D341Med (cell line): Measurements from ENCODE around the gene MYH6.
"Not testable (repeated sequence)": the region's sequence is repeated elsewhere in the genome, so short reads cannot be mapped to it uniquely, and the experiment has no call there.

Experiments used
- DNase-seq: peaks from one replicate; pipeline ENCODE4 v3.0.0; 2012; ENCODE audit warnings: low spot score

The MYH6 gene

DNA sequence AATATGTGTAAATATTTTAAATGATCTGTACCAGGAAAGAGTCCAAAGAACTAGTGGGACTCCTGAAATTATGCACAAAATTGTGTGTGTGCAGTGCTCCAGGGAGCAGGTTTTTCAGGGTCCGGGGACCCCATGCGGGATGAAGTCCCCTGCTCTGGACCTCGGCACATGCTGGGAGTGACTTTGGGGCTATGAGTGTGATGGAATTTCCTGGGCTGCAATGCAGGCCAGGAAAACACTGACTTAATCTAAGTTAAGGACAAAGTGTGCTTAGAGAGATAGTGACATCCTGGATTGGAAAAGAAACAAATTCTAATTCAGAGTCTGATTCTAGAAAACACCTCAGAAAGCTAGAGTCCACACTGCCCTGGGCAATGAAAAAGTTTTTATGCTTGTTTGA lies 6.2 kb upstream of the MYH6 start:
- DNase-seq: no peak

DNA sequence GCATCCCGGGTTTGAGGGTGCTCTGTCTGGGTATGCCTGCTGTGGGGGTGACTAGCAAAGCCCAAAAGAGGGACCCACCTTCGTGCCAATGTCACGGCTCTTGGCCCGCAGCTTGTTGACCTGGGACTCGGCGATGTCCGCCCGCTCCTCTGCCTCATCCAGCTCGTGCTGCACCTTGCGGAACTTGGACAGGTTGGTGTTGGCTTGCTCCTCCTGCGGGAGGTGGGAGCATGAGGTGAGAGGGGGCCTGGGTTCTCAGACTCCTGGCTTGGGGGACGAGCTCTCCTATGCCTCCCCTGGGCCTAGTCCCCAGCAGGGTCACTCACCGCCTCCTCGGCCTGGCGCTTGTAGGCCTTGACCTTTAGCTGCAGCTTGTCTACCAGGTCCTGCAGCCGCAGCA lies 5.6 kb upstream of the MYH6 start:
- no peak for DNase-seq

DNA sequence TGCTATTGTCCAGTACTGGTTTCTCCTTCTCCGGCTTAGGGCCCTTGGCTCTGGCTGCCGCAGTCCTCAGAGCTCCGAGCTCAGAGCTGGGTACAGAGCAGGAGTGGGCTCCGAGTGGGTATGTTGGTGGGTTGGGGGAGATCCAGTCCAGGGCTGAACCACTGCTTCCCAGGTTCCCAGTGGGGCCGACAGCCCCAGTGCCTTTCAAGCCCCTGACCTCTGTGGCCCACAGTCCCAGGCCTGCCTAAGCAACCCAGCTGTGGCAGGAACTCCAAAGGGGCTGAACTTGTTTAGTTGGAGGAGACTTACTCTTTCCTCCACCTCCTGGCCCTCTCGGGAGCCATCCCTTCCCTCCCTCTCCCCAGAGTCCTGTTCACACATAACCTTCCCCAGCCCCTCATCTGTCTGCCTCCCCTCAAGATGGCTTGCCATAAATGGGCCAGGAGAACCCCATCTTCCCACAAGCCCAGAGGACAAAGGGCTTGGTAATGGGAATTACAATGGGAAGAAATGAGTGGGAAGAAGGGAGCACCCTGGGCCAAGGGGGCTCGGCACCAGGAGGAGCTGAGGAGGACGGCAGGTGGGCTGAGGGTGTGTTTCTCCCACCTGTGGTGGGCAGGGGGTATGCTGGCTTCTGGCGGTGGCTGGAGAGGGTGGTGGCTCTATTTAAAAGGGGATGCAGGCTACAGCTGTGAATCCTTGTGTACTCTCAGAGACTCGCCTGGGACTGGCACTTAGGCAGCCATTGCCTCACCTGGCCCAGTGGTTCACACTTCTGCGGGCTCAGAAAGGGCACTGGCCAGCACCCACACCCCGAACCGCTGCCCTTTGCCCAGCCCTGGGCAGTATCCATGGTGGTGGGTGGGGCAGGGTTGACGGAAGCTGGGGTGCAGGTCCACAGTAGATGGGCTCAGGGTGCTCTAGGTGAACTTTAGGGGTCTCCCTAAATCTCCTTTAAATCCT lies 3.8 kb upstream of the MYH6 start:
- no peak for DNase-seq

DNA sequence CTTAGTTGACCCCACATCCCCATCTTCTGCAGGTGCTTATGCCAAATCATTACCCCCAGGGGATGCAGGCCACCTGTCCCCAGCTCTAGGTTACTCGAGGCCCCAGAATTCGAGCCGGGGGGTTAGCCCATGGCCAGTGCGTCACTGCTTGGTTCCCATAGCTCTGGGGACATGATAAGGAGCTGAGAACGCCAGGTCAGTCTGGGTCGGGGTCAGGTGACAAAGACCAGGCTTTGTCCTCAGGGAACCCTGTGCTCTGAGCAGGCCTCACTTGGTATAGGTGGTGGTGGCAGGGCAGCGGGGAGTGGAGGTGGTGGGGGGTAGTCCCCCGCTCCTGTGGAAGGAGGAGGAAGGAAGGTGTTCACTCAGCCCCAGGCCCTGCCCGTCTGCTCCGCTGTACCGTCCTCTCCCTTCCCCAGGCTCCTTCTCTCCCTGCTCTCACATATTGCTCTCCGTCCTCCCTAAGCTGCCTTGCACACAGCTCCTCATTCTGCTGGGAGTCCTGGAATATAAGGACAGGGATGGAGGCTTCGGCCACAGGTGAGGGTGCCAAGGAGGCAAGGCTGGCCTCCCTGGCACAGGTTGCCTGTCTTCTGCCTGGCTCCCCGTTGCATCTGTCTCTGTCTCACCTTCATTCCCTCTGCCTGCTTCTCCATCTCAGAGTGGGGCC lies 2.0 kb upstream of the MYH6 start:
- DNase-seq: no peak

DNA sequence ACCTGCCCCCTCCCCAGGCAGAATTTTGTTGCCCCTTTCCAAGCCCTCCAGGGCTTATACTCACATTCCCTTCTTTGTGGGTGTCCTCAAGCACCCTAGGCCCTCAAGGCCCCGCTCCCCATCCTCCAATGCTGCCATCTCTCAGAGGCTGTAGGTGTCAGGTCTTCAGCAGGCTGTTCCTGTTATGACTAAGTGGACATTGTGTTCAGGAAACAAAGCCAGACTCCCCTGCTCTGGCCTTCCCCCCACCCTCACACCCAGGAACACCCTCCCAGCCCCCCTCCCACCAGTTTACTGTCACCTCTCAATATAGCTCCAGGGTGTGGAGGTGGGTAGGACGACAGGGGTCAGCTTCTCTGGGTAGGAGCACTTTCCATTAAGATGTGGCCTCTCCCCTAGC lies 1.4 kb upstream of the MYH6 start:
- no peak for DNase-seq

DNA sequence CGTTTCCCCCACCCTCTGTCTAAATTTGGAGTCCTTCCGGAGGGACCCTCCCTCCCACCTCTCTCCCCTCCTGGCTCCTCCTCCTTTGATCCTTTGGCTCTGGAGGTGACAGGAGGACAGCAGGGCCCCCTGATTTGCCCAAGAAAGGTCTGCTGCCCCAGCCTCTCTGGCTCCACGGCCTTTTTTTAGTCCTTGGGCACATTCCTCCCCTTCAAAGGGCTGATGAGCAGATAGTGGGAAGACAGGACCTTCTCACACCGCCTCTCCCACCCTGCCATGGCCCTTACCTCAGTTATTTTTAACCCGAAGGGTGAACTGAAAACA lies 196 bp upstream of the MYH6 start:
- no peak for DNase-seq

DNA sequence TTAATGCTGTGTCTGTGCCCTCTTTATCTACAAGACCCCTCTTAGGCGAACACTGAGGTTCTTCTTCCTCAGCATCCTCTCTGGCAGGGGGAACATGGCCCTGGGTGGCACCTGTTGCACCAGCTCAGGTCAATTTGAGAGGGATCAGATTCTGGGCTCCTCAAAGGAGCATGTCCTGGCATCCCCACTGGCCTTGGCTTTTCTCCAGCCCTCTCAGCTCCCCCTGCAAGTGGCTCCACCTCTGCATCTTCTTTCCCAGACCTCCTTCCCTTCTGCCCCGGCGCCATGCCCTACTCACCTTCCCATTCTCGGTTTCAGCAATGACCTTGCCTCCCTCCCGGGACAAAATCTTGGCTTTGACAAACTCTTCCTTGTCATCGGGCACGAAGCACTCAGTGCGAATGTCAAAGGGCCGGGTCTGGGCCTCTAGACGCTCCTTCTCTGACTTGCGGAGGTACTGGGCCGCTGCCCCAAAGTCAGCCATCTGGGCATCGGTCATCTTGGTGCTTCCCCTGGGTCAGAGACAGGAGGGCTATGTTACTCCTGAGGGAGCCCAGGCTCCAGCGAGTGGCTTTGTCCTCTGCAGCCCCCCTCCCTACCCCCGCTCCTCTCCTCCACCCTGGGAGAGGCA lies 1.2 kb downstream of the MYH6 start:
- DNase-seq: no peak

DNA sequence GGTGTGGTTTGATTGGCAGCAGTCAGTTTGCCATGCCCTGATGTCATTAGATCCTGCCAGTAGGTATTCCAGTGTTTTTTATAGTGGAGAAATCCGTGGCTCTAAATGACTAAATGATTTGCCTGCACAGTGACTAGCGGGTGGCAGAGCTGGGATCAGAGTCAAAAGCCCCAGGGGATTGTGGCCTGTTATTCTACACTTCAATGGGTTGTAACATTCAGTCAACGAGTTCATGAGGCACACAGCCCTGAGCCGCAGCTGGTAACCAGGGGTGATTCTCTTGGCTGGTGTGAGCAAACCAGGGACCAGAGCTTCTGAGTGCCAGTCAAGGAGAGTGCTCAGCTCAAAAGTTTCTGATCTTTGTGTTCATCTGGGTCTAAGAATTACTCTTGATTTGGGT lies 1.8 kb downstream of the MYH6 start:
- DNase-seq: no peak

DNA sequence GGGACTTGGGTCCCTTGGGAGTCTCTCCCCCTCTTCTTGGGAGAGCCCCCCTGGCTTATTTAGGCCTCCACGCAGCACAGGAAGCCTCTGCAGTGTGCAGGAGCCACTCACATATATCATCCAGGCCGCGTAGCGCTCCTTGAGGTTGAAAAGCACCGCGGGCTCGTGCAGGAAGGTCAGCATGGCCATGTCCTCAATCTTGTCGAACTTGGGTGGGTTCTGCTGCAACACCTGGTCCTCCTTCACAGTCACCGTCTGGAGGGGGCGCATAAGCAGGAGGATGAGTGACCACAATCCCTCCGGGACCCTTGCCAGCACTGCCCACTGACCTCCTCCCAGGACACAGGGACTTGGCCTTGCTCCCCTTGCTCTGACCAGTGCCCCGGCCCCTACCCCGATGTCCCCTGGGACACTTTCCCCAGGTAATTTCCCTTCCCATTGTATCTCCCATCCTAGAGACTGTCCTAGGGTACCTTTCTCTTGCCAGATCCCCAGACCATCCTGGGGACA lies 2.5 kb downstream of the MYH6 start:
- no peak for DNase-seq

DNA sequence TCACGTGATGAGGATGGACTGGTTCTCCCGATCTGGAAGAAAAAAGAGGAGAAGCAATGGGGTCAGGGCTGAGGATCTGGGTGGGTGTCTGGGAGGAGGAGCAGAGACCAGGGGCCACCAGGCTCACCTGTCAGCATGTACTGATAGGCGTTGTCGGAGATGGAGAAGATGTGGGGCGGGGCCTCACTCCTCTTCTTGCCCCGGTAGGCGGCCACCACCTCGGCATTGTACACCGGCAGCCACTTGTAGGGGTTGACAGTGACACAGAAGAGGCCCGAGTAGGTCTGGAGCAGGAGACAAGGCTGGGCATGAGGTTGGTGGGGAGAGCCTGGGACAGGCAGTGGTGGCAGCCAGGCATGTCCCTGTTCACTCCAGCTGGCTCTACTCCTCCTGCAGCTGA lies 3.0 kb downstream of the MYH6 start:
- DNase-seq: no peak

DNA sequence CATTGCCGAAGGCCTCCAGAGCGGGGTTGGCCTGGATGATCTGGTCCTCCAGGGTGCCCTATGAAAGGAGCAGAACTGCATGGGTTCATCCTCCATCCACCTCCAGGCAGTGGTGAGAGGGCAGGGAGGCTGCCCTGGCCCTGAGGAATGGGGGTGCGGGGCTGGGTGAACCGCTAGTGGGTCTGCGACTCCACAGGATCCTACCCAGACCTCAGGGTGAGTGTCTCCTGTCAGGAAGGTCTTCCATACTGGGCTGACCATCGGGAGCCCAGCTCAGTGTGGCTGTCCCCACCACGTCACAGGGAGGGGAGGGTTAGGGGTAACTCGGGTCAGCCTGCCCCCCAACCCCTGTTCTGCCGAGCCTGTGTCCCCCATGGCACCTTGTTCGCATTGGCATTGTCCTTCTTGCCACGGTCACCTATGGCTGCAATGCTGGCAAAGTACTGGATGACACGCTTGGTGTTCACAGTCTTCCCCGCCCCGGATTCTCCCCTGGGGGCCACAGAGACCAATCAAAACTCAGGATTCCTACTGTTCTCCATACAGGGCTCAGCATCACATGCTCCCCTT lies 3.7 kb downstream of the MYH6 start:
- DNase-seq: no peak

DNA sequence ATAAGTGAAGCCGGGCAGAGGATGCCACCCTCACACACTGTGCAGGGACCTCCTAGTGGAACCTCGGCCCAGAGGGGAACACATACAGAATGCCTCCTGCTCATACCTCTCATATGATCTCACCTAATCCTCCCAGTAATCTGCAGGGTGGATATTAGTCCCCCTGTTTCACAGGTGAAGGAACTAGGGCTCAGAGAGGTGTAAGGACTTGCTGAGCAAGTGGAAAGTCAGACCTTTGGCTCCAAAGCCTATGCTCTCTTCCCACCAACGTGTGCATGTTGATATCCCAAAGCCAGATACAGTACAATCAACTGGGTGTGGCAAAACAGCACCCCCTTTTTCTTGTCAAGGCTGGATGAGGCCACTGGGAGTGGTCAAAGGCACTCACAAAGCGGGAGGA lies 4.2 kb downstream of the MYH6 start:
- DNase-seq: no peak

DNA sequence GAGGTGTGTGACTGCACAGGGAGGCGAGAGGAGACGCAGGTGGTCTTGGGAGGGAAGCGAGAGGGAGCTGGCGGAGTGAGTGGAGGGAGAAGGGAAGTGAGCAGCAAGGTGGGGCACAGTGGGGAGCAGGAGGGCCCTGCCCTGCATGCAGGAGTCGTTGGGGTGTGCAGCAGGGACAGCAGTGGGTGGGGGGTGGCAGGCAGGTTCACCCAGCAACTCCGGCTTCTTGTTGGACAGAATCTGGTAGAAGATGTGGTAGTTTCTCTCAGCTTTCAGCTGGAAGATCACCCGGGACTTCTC lies 5.0 kb downstream of the MYH6 start:
- DNase-seq: no peak

DNA sequence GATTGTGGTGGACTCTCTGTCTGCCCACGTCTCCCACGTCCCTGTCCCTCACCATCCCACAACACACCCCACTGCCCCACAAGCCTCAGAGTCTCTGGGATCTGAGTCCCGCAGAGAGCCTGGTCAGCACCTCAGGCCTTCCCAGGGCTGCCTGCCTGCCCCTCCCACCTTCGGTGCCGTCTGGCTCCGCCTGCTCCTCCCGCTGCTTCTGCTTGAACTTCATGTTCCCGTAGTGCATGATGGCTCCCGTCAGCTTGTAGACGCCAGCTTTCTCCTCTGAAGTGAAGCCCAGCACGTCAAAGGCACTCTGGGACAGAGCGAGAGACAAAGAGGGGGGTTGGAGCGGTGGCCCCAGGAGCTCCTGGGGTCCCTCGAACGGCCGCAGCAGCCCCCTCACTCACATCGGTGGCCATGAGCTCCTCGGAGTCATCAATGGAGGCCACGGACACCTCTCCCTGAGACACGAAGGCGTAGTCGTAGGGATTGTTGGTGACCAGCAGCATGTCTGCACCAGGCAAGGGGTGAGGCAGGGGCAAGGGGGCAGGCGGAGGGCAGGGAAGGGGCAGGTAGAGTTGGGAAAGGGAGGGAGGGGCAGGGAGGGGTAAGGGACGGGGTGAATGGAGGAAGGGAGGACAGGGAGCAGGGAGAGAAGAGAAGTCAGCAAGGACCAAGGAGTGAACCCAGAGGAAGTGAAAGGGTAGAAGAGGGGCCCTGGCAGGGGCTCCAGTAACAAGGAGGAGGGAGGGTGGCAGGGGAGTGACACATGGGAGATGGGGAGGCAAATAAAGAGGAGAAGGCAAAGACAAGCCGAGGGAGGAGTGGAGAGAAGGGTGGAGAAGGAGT lies 5.6 kb downstream of the MYH6 start:
- no peak for DNase-seq

DNA sequence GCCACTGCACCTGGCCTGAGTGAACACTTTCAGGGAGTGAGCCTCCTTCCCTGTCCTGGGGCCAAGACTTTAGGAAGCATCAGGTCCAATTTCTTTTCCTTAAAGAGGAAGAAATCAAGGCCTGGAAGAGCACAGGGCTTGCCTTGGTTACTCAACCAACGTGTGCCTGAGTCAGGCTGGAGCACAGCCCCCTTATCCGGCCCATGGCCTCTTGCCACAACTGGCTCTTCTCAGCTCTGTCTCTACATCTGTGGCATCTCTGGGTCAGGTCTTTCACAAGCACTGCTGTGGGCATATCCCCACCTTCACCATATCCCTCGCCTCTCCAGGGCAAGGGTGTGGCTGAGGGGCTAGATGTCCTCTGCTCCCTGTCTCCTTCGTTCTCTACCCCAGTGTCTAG lies 6.8 kb downstream of the MYH6 start:
- DNase-seq: no peak

DNA sequence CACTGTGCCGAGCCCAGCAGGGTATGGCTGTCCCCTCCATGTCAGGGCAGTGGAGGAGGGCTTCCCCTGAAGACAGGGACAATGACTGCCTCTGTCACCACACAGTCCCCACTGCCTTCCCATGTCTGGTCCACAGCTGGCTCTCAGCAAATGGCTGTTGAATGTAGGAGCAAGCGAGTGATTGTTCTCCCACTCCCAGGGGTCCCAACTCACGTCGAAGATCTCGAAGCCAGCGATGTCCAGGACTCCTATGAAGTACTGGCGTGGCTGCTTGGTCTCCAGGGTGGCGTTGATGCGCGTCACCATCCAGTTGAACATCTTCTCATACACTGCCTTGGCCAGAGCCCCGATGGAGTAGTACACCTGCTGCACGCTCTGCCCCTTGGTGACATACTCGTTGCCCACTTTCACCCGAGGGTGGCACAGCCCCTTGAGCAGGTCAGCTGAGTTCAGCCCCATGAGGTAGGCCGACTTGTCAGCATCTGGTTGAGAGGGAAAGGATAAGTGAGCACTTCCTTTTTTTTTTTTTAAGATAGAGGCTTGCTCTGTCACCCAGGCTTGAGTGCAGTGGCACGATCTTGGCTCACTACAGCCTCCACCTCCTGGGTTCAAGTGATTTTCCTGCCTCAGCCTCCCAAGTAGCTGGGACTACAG lies 7.5 kb downstream of the MYH6 start:
- not testable (repeated sequence) for DNase-seq

DNA sequence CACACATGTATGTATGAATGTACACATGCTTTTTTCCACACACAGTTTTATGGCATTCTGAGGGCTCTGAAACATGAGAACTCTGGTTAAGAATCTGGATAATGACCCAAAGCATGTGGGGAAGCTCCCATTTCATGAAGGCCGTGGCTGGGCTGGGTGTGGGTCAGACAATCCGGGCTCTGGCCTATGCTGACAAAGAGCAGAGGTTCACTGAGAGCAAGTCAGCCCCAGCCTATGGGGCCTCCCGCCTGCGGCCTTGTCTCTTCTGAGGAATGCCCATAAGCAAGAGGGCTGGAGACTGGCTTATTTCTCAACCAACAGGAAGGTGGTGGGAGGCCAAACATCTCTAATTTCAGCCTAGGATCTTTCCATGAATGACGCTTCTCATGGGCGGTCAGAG lies 8.5 kb downstream of the MYH6 start:
- DNase-seq: no peak

DNA sequence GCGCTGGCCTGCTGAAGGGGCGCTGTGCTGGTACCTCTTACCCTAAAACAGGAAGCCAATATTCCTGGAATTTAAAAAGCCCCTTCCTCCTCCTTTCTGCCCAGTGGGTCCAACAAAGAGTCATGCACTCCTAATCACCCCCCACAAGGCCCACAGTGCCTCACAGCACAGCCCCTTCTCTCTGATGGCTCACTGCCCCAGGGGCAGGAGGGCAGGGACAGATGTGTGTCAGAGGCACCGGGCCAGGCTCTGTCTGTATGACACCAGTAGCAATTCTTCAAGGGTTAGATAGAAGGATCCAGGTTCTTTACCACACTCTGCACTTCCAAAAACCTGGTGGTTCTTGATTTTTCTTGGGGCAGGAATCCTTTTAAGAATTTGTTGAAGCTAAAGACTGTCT lies 8.9 kb downstream of the MYH6 start:
- DNase-seq: no peak

DNA sequence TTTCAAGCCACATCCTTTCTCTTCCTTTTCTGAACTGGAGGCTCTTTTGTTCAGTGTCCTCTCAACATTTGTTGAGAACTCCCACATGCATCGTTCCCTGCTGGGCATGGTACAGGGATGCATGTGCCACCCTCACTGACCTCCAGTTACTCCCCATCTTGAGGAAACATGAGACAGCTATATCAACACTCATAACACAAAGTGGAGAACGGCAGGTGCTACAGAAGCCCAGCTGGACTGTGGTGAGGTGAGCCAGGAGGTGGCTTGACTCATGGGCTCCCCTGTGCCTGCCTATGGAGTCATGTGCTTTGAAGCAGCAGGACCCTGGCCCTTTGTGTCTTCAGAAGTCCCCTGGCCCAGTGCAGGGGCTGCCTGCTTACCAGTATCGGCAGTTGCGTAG lies 9.7 kb downstream of the MYH6 start:
- DNase-seq: no peak

DNA sequence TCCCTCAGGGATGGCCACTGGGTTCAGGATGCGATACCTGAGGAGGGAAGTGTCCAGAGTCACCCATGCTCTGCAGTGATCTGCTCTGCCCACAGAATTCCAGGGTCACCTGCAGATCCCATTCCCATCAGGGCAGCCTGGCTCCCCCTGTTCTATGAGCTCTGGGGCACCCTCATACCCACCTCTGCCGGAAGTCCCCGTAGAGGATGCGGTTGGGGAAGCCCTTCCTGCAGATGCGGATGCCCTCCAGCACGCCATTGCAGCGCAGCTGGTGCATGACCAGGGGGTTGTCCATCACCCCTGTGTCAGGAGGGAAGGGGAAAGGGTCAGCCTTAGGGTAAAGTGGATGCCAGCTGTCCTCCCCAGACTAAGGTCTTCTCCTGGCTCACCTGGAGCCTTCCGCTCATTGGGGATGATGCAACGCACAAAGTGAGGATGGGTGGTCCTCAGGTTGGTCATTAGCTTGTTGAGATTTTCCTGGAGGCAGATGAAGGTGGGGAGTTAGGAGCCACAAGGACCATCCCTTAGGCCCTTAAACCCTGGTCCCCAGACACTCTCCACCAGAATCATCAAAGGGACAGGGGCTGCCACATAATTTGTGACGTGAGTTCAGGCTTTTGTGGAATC lies 11.2 kb downstream of the MYH6 start:
- DNase-seq: no peak

DNA sequence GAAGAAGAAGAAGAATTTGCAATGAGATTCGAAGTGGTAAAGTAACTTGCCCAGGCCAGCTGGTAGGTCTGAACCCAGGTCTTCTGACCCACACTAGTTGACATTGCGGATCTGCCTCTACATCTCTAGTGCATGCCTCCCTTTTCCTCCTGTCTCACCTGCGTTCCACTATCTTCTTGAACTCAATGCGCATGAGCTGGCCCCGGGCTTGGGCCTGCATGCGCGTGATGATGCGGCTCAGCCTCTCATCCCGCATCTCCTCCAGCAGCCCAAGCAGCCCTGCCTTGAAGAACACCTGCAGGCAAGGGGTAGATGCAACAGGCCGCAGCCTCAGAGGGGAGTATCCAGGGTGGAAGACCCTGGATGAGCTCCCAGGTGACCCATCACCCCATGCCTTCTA lies 11.9 kb downstream of the MYH6 start:
- DNase-seq: no peak
